ENCODE measurements around the gene C2CD4C. TPM values are rescaled to one million over a fixed set of nuclear protein-coding genes. Genes with fewer than 3 reads are reported as not detected.
A peak's percentile ranks its signal among the peaks of the same experiment; 100 is the strongest.

Gene C2CD4C
- total RNA-seq, 4 donors from 2014 or later = 2.4 to 2.5 TPM; not detected in 2

DNA sequence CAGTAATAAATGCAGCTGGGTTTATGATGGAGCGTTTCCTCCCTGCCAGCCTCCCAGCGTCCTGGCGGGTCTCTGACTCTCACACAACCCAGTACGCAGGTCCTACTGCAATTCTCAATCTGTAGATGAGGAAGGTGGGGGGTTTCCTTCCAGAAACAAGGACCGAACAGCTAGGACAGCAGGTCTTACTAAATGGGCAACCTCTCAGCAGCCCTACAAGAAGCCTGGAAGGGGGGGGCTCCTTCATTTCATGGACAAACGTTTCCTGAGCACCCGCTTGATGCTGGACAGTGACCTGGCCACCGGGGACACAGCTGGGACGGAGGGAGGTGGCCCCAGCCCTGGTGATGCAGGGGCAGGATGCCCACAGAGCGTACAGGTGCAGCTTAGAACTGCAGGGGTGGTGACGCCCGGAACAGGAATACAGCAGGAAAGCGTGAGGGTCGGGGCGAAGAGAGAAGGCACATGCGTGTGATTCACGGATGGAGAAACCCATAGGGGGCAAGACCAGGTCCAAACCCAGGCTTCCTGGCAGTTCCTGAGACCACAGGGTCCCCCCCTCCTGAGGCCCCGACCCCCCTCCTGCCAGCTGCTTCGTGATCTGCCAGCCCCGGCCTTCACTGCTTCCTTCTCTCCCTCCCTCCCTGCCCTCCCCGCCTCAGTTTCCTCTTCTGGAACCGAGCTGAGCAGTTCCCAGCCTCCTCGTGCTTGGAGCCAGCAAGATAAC is 732 bp upstream of the C2CD4C start:
- TF ChIP-seq, protein P1, sequence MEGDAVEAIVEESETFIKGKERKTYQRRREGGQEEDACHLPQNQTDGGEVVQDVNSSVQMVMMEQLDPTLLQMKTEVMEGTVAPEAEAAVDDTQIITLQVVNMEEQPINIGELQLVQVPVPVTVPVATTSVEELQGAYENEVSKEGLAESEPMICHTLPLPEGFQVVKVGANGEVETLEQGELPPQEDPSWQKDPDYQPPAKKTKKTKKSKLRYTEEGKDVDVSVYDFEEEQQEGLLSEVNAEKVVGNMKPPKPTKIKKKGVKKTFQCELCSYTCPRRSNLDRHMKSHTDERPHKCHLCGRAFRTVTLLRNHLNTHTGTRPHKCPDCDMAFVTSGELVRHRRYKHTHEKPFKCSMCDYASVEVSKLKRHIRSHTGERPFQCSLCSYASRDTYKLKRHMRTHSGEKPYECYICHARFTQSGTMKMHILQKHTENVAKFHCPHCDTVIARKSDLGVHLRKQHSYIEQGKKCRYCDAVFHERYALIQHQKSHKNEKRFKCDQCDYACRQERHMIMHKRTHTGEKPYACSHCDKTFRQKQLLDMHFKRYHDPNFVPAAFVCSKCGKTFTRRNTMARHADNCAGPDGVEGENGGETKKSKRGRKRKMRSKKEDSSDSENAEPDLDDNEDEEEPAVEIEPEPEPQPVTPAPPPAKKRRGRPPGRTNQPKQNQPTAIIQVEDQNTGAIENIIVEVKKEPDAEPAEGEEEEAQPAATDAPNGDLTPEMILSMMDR (IDR thresholded peaks at IDR 0.05) = peak in 1 of 4 experiments; percentile 8
- TF ChIP-seq POLR2A (IDR thresholded peaks at IDR 0.05) = no peak
- Histone ChIP-seq H3K4me1 (peaks cover 0 to 12% of the 10 kb centered on the region in 2 donors), H3K36me3 (no peaks in the 10 kb centered on the region), H3K9me3 (no peaks in the 10 kb centered on the region), H3K4me3 (peak overlapping the region; percentile 31 to 38), H3K27me3 (peaks cover 0 to 7% of the 10 kb centered on the region in 2 donors), H3K27ac (no peak overlapping the region)
- no peak for DNase-seq
- intact Hi-C loops (cut with DNase I; ENCODE audit: low total_unique reads) = no loop called here

DNA sequence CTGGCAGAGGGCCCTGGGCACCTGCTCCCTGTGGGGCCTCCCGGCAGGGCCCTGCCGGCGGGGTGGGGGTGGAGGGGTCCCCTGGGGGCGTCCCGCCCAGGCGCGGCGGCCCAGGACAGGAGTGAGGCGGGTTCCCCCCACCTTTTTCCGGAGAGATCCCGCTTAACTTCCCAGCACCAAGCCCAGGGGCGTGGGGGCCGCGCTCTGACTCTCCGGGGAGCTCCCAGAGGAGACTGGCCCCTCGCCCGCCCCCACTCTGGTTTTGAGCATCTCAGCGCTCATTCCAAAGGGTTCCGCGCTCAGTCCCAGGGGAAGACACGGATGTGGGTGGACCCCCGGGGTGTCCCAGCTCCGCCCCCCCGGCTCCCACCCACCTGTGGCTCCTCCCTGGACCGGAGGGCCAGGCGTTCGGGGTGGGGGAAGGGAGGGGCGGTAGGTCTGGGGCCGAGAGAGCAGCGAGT is 476 bp downstream of the C2CD4C start:
- Histone ChIP-seq H3K4me3 (peak overlapping the region; percentile 31 to 38), H3K4me1 (peaks cover 0 to 12% of the 10 kb centered on the region in 2 donors), H3K36me3 (no peaks in the 10 kb centered on the region), H3K9me3 (no peaks in the 10 kb centered on the region), H3K27ac (no peak overlapping the region), H3K27me3 (peaks cover 0 to 7% of the 10 kb centered on the region in 2 donors)
- intact Hi-C loops (cut with DNase I; ENCODE audit: low total_unique reads) = no loop called here
- TF ChIP-seq, protein P1 (IDR thresholded peaks at IDR 0.05) = no peak
- no peak for TF ChIP-seq POLR2A (IDR thresholded peaks at IDR 0.05)
- no peak for DNase-seq

DNA sequence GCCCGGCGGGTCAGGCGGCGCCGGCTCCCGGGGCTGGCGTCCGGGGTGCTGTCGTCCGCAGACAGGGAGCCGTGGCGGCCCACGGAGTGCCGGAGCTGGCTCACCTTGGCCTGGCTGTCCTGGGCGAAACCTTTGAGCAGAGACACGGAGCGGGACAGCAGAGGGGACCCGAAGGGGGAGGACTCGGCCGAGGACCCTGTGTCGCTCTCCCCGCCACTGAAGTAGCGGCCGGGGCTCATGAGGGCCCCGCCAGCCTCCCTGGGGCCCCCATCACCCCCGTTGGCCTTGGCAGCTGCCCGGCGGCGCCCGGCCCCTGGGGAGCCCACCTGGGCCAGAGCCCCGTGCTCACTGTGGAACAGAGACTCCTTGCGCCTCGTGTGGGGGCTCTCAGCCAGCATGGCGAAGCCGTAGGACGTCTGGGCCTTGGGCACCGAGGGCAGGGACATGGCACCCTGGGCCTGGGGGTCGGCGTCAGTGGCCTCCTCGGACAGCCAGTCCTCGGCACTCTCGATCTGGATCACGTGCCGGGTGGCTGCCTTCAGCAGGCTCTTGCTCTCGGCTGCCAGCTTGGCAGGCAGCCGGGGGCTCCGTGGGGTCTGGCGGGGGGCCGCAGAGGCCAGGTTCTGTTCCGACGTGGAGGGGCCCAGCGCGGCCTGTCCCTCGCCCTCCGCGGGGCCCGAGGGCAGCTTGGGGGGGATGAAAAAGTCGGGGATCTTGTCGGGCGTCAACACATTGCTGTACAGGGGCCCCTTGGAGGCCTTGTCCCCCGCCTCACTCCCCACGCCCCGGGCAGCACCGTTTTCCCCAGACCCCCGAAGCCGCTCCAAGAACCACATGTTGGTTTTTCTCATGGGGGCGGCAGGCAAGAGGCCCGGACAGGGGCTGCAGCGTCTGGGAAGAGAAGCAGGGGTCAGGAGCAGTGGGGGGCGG is 1.2 kb downstream of the C2CD4C start:
- no peak overlapping the region for H3K4me3 ChIP-seq
- H3K27me3 ChIP-seq = peaks cover 0 to 10% of the 10 kb centered on the region in 2 donors
- H3K9me3 ChIP-seq = no peaks in the 10 kb centered on the region
- H3K27ac ChIP-seq = no peak overlapping the region
- no peak for DNase-seq
- no peaks in the 10 kb centered on the region for H3K36me3 ChIP-seq
- H3K4me1 ChIP-seq = peaks cover 0 to 12% of the 10 kb centered on the region in 2 donors
- intact Hi-C loops (cut with DNase I; ENCODE audit: low total_unique reads) = no loop called here
- TF ChIP-seq, protein P1 (IDR thresholded peaks at IDR 0.05) = no peak
- no peak for TF ChIP-seq POLR2A (IDR thresholded peaks at IDR 0.05)

DNA sequence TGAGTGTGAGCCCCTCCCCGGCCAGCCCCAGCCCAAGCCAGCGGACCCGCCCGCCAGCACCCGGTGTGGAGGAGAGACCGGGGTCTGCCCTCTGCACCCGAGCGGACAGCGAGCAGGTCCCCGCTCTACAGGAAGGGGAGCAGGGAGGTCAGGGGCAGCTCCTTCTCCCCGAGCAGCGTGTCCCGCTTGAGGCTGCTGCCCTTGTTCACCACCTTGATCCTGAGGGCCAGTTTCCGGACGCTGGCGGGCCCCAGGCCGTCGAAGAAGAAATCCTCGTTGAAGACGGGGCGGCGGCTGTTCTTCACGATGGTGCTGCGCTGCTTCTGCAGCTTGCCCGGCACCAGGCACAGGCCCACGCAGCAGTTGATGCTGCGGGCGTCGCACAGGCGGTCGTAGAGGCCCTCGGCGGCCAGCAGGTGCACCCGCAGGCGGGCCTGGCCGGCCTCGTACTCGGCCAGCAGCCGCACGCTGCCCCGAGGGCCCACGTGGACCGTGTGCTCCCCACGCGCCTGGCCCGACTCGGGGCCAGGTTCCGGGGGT is 1.9 kb downstream of the C2CD4C start:
- no peaks in the 10 kb centered on the region for H3K9me3 ChIP-seq
- no peak overlapping the region for H3K27ac ChIP-seq
- intact Hi-C loops (cut with DNase I; ENCODE audit: low total_unique reads) = no loop called here
- peaks cover 0 to 10% of the 10 kb centered on the region in 2 donors for H3K27me3 ChIP-seq
- TF ChIP-seq, protein P1 (IDR thresholded peaks at IDR 0.05) = no peak
- TF ChIP-seq POLR2A (IDR thresholded peaks at IDR 0.05) = no peak
- no peaks in the 10 kb centered on the region for H3K36me3 ChIP-seq
- no peak for DNase-seq
- peaks cover 0 to 12% of the 10 kb centered on the region in 2 donors for H3K4me1 ChIP-seq
- H3K4me3 ChIP-seq = no peak overlapping the region

Measured in uterus (tissue), 4 donors.